Measurements from ENCODE around the gene MTHFD1L. TPM values are rescaled to one million over a fixed set of nuclear protein-coding genes. Genes with fewer than 3 reads are reported as not detected.
"Not testable (repeated sequence)": the region's sequence is repeated elsewhere in the genome, so short reads cannot be mapped to it uniquely, and the experiment has no call there.

MTHFD1L gene
- total and polyA plus RNA-seq, 2 donors (not counting 3 experiments of a cell fraction or from before 2014, with no cell fraction given) = 40.2 to 120 TPM

- H3K9me1 ChIP-seq (replicated peaks; ENCODE audit: control insufficient read depth, extremely low read depth, insufficient read depth, low read length); dilution Hi-C loops (cut with MboI; ENCODE audit: extremely low pct_ligation_motif_present, low sequenced_read_pairs); BruUV-seq (replicated peaks); DNase-seq (ENCODE audit: low read depth, low spot score); H3K79me2 ChIP-seq (ENCODE audit: control insufficient read depth, insufficient read depth, low read length); H3K36me3 ChIP-seq (ENCODE audit: control insufficient read depth in 2 of 2, extremely low read depth in 1 of 2, insufficient read depth in 2 of 2, low read length in 2 of 2); H3K4me2 ChIP-seq (ENCODE audit: insufficient read depth, low read length); H3K9me3 ChIP-seq (replicated peaks; ENCODE audit: control insufficient read depth, insufficient read depth, low read length); H2AFZ ChIP-seq (ENCODE audit: low read depth, low read length); H4K20me1 ChIP-seq (replicated peaks; ENCODE audit: control insufficient read depth, extremely low read depth, insufficient read depth, low read length); POLR2A ChIA-PET; intact Hi-C loops (cut with micrococcal nuclease); H3K9ac ChIP-seq (replicated peaks; ENCODE audit: extremely low read depth, insufficient read depth, low read length); CTCF ChIA-PET; H3K27me3 ChIP-seq (ENCODE audit: control insufficient read depth in 2 of 2, insufficient read depth in 2 of 2, low read length in 2 of 2); H3K4me1 ChIP-seq (ENCODE audit: control insufficient read depth, extremely low read depth, insufficient read depth, low read length); H3K27ac ChIP-seq (ENCODE audit: insufficient read depth, low read depth, low read length); H3K4me3 ChIP-seq (replicated peaks in 1 of 3; ENCODE audit: insufficient read depth in 1 of 3, low read depth in 1 of 3, low read length in 3 of 3): not testable (repeated sequence)
- FAIRE-seq = peak; percentile 59
These were observed 37.4 kb upstream of the MTHFD1L start for GRCh38 chr6:150828107-150828506.

DNA sequence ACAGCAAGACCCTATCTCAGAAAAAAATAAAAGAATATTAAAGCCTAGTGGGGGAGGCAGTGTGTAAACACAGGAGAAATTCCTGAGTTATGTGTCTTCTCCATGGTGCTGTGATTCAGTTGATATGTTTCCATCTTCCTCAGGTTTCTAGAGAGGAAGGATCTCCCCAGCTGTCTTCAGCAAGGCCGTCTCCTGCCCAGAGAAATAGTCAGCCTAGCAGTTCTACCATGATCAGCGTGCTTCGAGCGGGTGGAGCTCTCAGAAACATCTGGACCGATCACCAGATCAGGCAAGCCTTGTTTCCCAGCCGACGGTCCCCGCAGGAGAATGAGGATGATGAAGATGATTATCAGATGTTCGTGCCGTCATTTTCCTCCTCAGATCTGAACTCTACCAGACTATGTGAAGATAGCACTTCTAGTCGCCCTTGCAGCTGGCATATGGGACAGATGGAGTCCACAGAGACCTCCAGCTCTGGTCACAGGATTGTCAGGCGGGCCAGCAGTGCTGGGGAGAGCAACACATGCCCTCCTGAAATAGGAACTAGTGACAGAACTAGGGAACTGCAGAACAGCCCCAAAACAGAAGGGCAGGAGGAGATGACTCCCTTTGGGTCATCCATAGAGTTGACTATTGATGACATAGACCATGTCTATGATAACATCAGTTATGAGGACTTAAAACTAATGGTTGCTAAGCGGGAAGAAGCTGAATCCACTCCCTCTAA, 34.9 kb upstream of the MTHFD1L start:
- intact Hi-C loops (cut with micrococcal nuclease) = no loop called here
- dilution Hi-C loops (cut with MboI; ENCODE audit: extremely low pct_ligation_motif_present, low sequenced_read_pairs) = no loop called here
- H3K36me3 ChIP-seq (ENCODE audit: control insufficient read depth in 2 of 2, extremely low read depth in 1 of 2, insufficient read depth in 2 of 2, low read length in 2 of 2) = no peaks in the 10 kb centered on the region
- no peak for FAIRE-seq
- no TSS peak for BruUV-seq (replicated peaks)
- no peak overlapping the region for H3K4me3 ChIP-seq (replicated peaks in 1 of 3; ENCODE audit: insufficient read depth in 1 of 3, low read depth in 1 of 3, low read length in 3 of 3)
- no peak overlapping the region for H3K4me2 ChIP-seq (ENCODE audit: insufficient read depth, low read length)
- no peaks in the 10 kb centered on the region for H3K9me1 ChIP-seq (replicated peaks; ENCODE audit: control insufficient read depth, extremely low read depth, insufficient read depth, low read length)
- no peaks in the 10 kb centered on the region for H4K20me1 ChIP-seq (replicated peaks; ENCODE audit: control insufficient read depth, extremely low read depth, insufficient read depth, low read length)
- ChIA-PET CTCF (interaction anchor here (0.5 to 0.6 kb wide), 2 partner anchors 432 to 559 kb away, joined by 3 read pairs; no protein-coding TSS in a partner anchor), POLR2A (no interaction called here)
- TF ChIP-seq MAX (IDR thresholded peaks at IDR 0.05; ENCODE audit: insufficient read depth, insufficient read length) (no peak), POLR2AphosphoS5 (IDR thresholded peaks at IDR 0.05; ENCODE audit: insufficient read depth, low read depth, low read length) (no peak), FOS (IDR thresholded peaks at IDR 0.05; ENCODE audit: borderline replicate concordance, insufficient read depth, low read length) (no peak), GATA2 (IDR thresholded peaks at IDR 0.05; ENCODE audit: insufficient read depth, insufficient read length, low read depth, low read length) (no peak), EZH2 (IDR thresholded peaks at IDR 0.05; ENCODE audit: borderline replicate concordance, low read depth, low read length, severe bottlenecking) (no peak), POLR2A (IDR thresholded peaks at IDR 0.05; ENCODE audit: low read depth, low read length) (no peak), MYC (IDR thresholded peaks at IDR 0.05; ENCODE audit: low read depth, low read length) (no peak), JUN (IDR thresholded peaks at IDR 0.05; ENCODE audit: borderline replicate concordance, insufficient read depth, insufficient read length, low read depth) (no peak)
- TF ChIP-seq, protein P1, sequence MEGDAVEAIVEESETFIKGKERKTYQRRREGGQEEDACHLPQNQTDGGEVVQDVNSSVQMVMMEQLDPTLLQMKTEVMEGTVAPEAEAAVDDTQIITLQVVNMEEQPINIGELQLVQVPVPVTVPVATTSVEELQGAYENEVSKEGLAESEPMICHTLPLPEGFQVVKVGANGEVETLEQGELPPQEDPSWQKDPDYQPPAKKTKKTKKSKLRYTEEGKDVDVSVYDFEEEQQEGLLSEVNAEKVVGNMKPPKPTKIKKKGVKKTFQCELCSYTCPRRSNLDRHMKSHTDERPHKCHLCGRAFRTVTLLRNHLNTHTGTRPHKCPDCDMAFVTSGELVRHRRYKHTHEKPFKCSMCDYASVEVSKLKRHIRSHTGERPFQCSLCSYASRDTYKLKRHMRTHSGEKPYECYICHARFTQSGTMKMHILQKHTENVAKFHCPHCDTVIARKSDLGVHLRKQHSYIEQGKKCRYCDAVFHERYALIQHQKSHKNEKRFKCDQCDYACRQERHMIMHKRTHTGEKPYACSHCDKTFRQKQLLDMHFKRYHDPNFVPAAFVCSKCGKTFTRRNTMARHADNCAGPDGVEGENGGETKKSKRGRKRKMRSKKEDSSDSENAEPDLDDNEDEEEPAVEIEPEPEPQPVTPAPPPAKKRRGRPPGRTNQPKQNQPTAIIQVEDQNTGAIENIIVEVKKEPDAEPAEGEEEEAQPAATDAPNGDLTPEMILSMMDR (IDR thresholded peaks at IDR 0.05; ENCODE audit: extremely low read depth in 1 of 2, insufficient read depth in 1 of 2, low read depth in 1 of 2, low read length in 2 of 2) = no peak
- no peak overlapping the region for H2AFZ ChIP-seq (ENCODE audit: low read depth, low read length)
- H3K4me1 ChIP-seq (ENCODE audit: control insufficient read depth, extremely low read depth, insufficient read depth, low read length) = no peaks in the 10 kb centered on the region
- no peak overlapping the region for H3K27ac ChIP-seq (ENCODE audit: insufficient read depth, low read depth, low read length)
- no peak overlapping the region for H3K9ac ChIP-seq (replicated peaks; ENCODE audit: extremely low read depth, insufficient read depth, low read length)
- no peaks in the 10 kb centered on the region for H3K79me2 ChIP-seq (ENCODE audit: control insufficient read depth, insufficient read depth, low read length)
- H3K9me3 ChIP-seq (replicated peaks; ENCODE audit: control insufficient read depth, insufficient read depth, low read length) = no peaks in the 10 kb centered on the region
- DNase-seq (ENCODE audit: low read depth, low spot score) = no peak
- H3K27me3 ChIP-seq (ENCODE audit: control insufficient read depth in 2 of 2, insufficient read depth in 2 of 2, low read length in 2 of 2) = no peaks in the 10 kb centered on the region
